SU-DHL-6 (cell line): ENCODE results near the gene AGFG2.

ENCODE experiments used
- H2AFZ ChIP-seq: fragments of 200-600 bp; sonication (generic); 2 replicates; pipeline ENCODE4 v1.6.1; 2014; ENCODE audit warnings: low read depth, mild to moderate bottlenecking, moderate library complexity, mixed read lengths, antibody characterized with exemption, low read length; ENCODE audit not compliant: severe bottlenecking
- H3F3A ChIP-seq: fragments of 200-600 bp; shearing (Covaris generic); 2 replicates; pipeline ENCODE4 v1.6.0; 2016; ENCODE audit warnings: antibody characterized with exemption, mild to moderate bottlenecking; ENCODE audit not compliant: insufficient read depth
- H3K27ac ChIP-seq: fragments of 200-600 bp; sonication (generic); 2 replicates; pipeline ENCODE4 v1.5.1; 2016; ENCODE audit warnings: low read depth, mild to moderate bottlenecking, low read length, moderate library complexity, mixed read lengths
- H3K27me3 ChIP-seq: fragments of 200-600 bp; sonication (generic), shearing (Covaris generic); 2 replicates; pipeline ENCODE4 v1.6.0; 2014; ENCODE audit warnings: mild to moderate bottlenecking, low read length
- H3K36me3 ChIP-seq: fragments of 200-600 bp; sonication (generic); 2 replicates; pipeline ENCODE4 v1.6.1; 2014; ENCODE audit warnings: mild to moderate bottlenecking, low read length, mixed read lengths
- H3K4me2 ChIP-seq: fragments of 300-600, 200-600 bp; shearing (Covaris generic), sonication (generic); 2 replicates; pipeline ENCODE4 v1.6.0; 2014; ENCODE audit warnings: low read length, low read depth, mild to moderate bottlenecking; ENCODE audit not compliant: poor library complexity, severe bottlenecking
- H3K4me3 ChIP-seq: fragments of 200-600 bp; sonication (generic); 2 replicates; pipeline ENCODE4 v1.5.1; 2014; ENCODE audit warnings: antibody characterized with exemption, low read length, mild to moderate bottlenecking, mixed read lengths; ENCODE audit not compliant: insufficient read depth, poor library complexity, severe bottlenecking
- H3K79me2 ChIP-seq: fragments of 200-600 bp; sonication (generic); 2 replicates; pipeline ENCODE4 v1.6.1; 2014; ENCODE audit warnings: mild to moderate bottlenecking, low read length, moderate library complexity; ENCODE audit not compliant: insufficient read depth
- H3K9ac ChIP-seq: fragments of 200-600 bp; sonication (generic); 2 replicates; pipeline ENCODE4 v1.7.0; 2014; ENCODE audit warnings: mild to moderate bottlenecking, low read length
- H3K9me2 ChIP-seq: fragments of 200-600 bp; sonication (generic); replicated peaks from 2 replicates; pipeline ENCODE4 v1.6.1; 2014; ENCODE audit warnings: low read length; ENCODE audit not compliant: insufficient read depth
- H3K9me3 ChIP-seq: fragments of 200-600 bp; sonication (generic); 2 replicates; pipeline ENCODE4 v1.6.1; 2014; ENCODE audit warnings: low read length, mixed read lengths; ENCODE audit not compliant: insufficient read depth
- H4K20me1 ChIP-seq: fragments of 200-600 bp; sonication (generic); 2 replicates; pipeline ENCODE4 v1.6.1; 2014; ENCODE audit warnings: low read depth, mild to moderate bottlenecking, antibody characterized with exemption, low read length, moderate library complexity, mixed read lengths
- CTCF ChIP-seq: fragments of 200-600 bp; sonication (generic); IDR thresholded peaks from one replicate; pipeline ENCODE4 v1.5.1; 2017; ENCODE audit warnings: antibody characterized with exemption, mild to moderate bottlenecking, low read length, moderate library complexity; ENCODE audit not compliant: insufficient read depth, poor library complexity, severe bottlenecking
- EZH2phosphoT487 ChIP-seq: fragments of 200-600 bp; sonication (generic), shearing (Covaris generic); conservative IDR thresholded peaks from 2 replicates; pipeline ENCODE4 v1.6.1; 2018; ENCODE audit warnings: mild to moderate bottlenecking, antibody characterized with exemption, low read length, moderate library complexity, mixed read lengths

The AGFG2 gene

GRCh38 chr7:100506356-100506923, 32.6 kb upstream of the AGFG2 start:
- TF ChIP-seq CTCF, result no peak
- TF ChIP-seq EZH2phosphoT487, result no peak
- Histone ChIP-seq H3F3A (no peaks in the 10 kb centered on the region), H3K36me3 (no peaks in the 10 kb centered on the region), H4K20me1 (no peaks in the 10 kb centered on the region), H3K27ac (no peak overlapping the region), H3K4me3 (no peak overlapping the region), H3K9me2 (no peaks in the 10 kb centered on the region), H3K9ac (no peak overlapping the region), H3K4me2 (no peak overlapping the region), H2AFZ (no peak overlapping the region), H3K9me3 (no peaks in the 10 kb centered on the region), H3K27me3 (no peaks in the 10 kb centered on the region), H3K79me2 (no peaks in the 10 kb centered on the region)

GRCh38 chr7:100509231-100509630, 29.8 kb upstream of the AGFG2 start:
- Histone ChIP-seq H3F3A (no peaks in the 10 kb centered on the region), H3K79me2 (no peaks in the 10 kb centered on the region), H3K36me3 (no peaks in the 10 kb centered on the region), H2AFZ (no peak overlapping the region), H3K9me2 (no peaks in the 10 kb centered on the region), H3K27me3 (no peaks in the 10 kb centered on the region), H3K9ac (no peak overlapping the region), H3K4me2 (no peak overlapping the region), H3K9me3 (no peaks in the 10 kb centered on the region), H4K20me1 (no peaks in the 10 kb centered on the region), H3K4me3 (no peak overlapping the region), H3K27ac (no peak overlapping the region)
- TF ChIP-seq CTCF, result no peak
- no peak for TF ChIP-seq EZH2phosphoT487

- H3K4me2 ChIP-seq, result no peak overlapping the region
- H2AFZ ChIP-seq, result no peak overlapping the region
Observed at GRCh38 chr7:100510437-100511239, 28.4 kb upstream of the AGFG2 start.

More at GRCh38 chr7:100510437-100511239, 28.4 kb upstream of the AGFG2 start:
- H3K9me2 ChIP-seq, result no peaks in the 10 kb centered on the region
- no peak overlapping the region for H3K4me3 ChIP-seq
- TF ChIP-seq EZH2phosphoT487 (no peak), CTCF (no peak)
- no peaks in the 10 kb centered on the region for H3K79me2 ChIP-seq
- H4K20me1 ChIP-seq, result no peaks in the 10 kb centered on the region
- no peak overlapping the region for H3K27ac ChIP-seq
- H3K9ac ChIP-seq, result no peak overlapping the region
- H3F3A ChIP-seq, result no peaks in the 10 kb centered on the region
- no peaks in the 10 kb centered on the region for H3K9me3 ChIP-seq
- H3K27me3 ChIP-seq, result no peaks in the 10 kb centered on the region
- H3K36me3 ChIP-seq, result no peaks in the 10 kb centered on the region
